Epithelial cell of esophagus (primary cell): Measurements from ENCODE around the gene FBXL16.
A peak's percentile ranks its signal among the peaks of the same experiment; 100 is the strongest.

Experiments used
- DNase-seq: peaks from one replicate; pipeline ENCODE4 v3.0.0; 2010; ENCODE audit warnings: low read depth
- H3K4me3 ChIP-seq: 2 replicates; pipeline ENCODE4 v1.5.1; 2011; ENCODE audit warnings: mild to moderate bottlenecking, low read length, control low read depth
- TF ChIP-seq, protein P1 (sequence below): IDR thresholded peaks from 2 replicates; pipeline ENCODE4 v1.5.1; 2011; ENCODE audit warnings: low read depth, mild to moderate bottlenecking, low read length, control low read depth, inconsistent platforms; ENCODE audit not compliant: insufficient read depth; ENCODE audit errors: missing control alignments

The FBXL16 gene

DNA sequence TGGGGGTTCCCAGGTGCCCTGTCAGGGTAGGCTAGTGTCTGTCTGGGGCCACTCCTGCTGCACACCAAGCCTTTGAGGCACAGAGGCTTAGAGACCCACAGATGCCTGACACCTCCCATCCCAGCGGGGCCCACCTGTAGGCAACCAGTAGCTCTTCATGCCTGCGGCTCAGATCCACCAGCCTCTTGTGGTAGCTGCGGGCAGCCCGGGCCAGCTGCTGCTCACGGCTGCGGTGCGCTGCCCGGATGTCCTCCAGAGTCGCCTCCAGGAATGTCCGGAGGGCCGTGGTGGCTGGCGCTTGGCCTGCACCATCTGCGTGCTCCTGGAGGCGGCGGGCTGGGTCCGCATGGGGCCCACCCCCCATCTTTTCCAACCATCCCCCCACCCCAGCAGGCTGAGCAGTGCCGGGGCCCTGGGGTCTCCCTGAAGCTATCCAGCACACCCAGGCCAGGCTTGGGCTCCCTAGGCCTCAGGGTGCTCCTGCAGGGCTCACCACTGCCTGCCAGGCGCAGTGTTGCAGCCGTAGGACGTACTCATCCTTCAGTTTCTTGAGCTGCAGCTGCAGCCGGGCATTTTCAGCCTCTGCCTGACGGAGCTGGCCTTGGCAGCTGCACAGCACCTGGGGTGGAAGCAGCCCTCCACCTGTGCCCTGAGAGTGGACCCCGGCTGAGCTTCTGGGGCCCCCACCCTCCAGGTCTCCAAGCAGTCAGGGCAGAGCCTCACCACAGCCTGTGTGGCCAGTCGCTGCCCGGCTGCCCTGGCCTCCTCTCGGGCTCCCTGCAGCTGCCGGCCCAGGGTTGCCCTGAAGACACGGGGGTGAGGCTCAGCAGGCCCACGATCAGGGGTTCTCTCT lies 18.8 kb upstream of the FBXL16 start:
- no peak overlapping the region for H3K4me3 ChIP-seq
- TF ChIP-seq, protein P1, sequence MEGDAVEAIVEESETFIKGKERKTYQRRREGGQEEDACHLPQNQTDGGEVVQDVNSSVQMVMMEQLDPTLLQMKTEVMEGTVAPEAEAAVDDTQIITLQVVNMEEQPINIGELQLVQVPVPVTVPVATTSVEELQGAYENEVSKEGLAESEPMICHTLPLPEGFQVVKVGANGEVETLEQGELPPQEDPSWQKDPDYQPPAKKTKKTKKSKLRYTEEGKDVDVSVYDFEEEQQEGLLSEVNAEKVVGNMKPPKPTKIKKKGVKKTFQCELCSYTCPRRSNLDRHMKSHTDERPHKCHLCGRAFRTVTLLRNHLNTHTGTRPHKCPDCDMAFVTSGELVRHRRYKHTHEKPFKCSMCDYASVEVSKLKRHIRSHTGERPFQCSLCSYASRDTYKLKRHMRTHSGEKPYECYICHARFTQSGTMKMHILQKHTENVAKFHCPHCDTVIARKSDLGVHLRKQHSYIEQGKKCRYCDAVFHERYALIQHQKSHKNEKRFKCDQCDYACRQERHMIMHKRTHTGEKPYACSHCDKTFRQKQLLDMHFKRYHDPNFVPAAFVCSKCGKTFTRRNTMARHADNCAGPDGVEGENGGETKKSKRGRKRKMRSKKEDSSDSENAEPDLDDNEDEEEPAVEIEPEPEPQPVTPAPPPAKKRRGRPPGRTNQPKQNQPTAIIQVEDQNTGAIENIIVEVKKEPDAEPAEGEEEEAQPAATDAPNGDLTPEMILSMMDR: no peak

DNA sequence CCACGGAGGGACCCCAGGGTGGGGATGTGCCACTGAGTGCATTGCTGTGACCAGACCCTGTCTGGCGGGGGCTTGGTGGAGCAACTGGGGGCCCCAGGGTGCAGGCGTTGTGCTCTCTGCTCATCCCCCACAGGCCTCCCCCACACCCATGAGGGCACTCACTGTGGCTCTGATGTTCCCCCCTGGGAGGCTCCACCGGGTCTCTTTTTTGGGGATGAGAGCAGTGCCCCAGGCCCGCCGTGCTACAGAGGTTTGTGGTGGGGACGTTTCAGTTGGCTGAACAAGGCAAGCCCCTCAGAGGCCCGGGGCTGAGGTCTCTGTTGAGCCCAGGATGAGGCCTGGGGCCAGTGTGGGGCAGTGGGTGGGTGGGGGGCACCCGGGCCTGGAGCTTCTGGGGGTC lies 18.1 kb upstream of the FBXL16 start:
- H3K4me3 ChIP-seq: no peak overlapping the region
- no peak for DNase-seq
- TF ChIP-seq, protein P1: no peak

More for the DNA sequence above, 18.8 kb upstream of the FBXL16 start:
- no peak for DNase-seq

DNA sequence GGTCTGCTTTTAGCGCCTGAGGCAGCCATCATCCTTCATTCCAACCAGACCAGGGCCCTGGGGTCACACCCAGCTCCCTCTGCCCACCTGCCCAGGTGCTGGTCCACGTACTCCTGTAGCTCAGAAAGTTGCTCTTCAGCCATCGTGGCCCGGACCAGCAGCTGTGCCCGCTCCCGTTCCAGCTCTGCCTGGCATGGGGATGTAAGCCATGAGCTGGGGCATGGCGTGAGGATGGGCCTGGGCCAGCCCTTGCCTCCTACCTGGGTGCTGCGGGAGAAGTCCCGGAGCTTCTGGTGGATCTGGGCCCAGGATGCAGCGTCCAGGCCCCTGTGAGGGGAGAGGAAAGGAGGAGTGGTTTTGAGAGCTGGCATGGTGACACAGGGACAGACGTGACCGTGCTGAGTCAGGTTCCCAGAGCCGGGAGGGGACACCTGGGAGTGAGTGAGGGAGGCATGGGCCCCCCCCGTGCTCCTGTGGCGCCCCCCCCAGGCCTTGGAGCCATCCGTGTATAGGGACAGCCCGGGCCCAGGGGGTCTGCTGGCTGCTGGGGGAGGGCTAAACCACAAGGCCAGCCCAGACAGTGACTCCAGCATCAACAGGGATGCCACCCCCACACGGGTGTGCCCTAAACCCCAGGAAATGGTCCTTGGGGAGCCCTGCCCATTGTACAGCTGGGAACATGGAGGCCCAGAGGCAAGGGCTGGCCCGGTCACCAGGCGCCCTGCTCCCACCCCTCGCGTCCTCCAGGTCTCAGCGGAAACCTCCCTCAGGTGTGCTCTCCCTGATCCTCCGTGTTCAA lies 17.4 kb upstream of the FBXL16 start:
- TF ChIP-seq, protein P1: no peak
- no peak overlapping the region for H3K4me3 ChIP-seq
- DNase-seq: no peak

GRCh38 chr16:721765-722540 lies 16.4 kb upstream of the FBXL16 start:
- no peak for DNase-seq
- H3K4me3 ChIP-seq: peak overlapping the region; percentile 22

GRCh38 chr16:720990-721764 lies 15.6 kb upstream of the FBXL16 start, which contains the start of gene ANTKMT:
Gene ANTKMT (plus strand): TSS chr16:721146. CDS start chr16:721275, 129 bp downstream.
- H3K4me3 ChIP-seq: peak within 1 kb of the TSS; percentile 73
- peak; percentile 88 for DNase-seq
- TF ChIP-seq, protein P1: no peak

More at GRCh38 chr16:721765-722540, 16.4 kb upstream of the FBXL16 start:
- TF ChIP-seq, protein P1: no peak
